Mesothelial cell of epicardium (in vitro differentiated cells): ENCODE results near the gene TSPAN2. TPM values are rescaled to one million over a fixed set of nuclear protein-coding genes. Genes with fewer than 3 reads are reported as not detected.

ENCODE experiments used
- DNase-seq, 2 experiments: peaks; one replicate each; pipeline ENCODE4 v3.0.0; 2021; ENCODE audit warnings: low spot score in 2 of 2; ENCODE audit not compliant: unreplicated experiment in 2 of 2
- H3K27ac Mint-ChIP-seq: 2 replicates; pipeline ENCODE4 v1.8.0; 2021; ENCODE audit warnings: mixed read lengths
- H3K27me3 Mint-ChIP-seq: 2 replicates; pipeline ENCODE4 v1.8.0; 2021; ENCODE audit warnings: low read depth, mixed read lengths
- H3K36me3 Mint-ChIP-seq: 2 replicates; pipeline ENCODE4 v1.8.0; 2021; ENCODE audit warnings: mixed read lengths
- H3K4me1 Mint-ChIP-seq: 2 replicates; pipeline ENCODE4 v1.8.0; 2021; ENCODE audit warnings: mixed read lengths
- H3K4me3 Mint-ChIP-seq: 2 replicates; pipeline ENCODE4 v1.8.0; 2021; ENCODE audit warnings: mild to moderate bottlenecking, moderate library complexity, mixed read lengths
- H3K9me3 Mint-ChIP-seq: 2 replicates; pipeline ENCODE4 v1.8.0; 2021; ENCODE audit warnings: mixed read lengths
- total RNA-seq: library from RNA; stranded (reverse); gene quantifications from 3 replicates; pipeline ENCODE4 v1.2.1, GENCODE V29; 2021
- TF ChIP-seq, protein P1 (sequence below): fragments of 200-600 bp; sonication (generic); IDR thresholded peaks from one replicate; pipeline ENCODE4 v1.5.0; 2021; ENCODE audit warnings: antibody characterized with exemption; ENCODE audit not compliant: unreplicated experiment

The TSPAN2 gene
- total RNA-seq, 1 donor from 2014 or later, result 12.1 TPM

DNA sequence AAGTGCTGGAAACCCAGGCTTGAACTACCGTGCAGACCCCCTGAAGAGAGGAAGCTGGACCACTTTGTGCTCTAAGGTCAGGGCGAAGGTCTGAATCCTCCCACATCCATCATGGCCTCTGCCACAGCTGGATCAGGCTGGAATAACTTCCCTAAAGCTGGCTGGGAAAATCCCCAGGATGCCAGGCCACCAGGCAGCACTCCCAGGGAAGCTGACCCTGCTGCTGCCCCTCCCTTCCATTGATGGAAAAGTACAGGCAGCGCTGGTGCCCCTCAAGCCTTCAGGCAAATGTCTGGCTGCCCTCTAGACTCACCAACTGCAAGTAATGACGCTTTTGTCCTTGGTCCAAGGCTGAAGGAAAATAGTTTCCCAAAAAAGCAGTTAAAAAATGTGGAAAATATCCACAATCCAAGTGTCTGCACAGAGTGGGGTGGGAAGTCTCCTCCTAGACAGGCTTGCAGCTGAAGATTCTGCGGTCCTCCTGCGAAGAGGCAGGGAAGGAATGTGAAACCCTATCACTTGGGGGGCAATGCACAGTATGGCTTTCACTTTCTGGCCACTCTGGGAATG, 39.9 kb upstream of the TSPAN2 start:
- TF ChIP-seq, protein P1, sequence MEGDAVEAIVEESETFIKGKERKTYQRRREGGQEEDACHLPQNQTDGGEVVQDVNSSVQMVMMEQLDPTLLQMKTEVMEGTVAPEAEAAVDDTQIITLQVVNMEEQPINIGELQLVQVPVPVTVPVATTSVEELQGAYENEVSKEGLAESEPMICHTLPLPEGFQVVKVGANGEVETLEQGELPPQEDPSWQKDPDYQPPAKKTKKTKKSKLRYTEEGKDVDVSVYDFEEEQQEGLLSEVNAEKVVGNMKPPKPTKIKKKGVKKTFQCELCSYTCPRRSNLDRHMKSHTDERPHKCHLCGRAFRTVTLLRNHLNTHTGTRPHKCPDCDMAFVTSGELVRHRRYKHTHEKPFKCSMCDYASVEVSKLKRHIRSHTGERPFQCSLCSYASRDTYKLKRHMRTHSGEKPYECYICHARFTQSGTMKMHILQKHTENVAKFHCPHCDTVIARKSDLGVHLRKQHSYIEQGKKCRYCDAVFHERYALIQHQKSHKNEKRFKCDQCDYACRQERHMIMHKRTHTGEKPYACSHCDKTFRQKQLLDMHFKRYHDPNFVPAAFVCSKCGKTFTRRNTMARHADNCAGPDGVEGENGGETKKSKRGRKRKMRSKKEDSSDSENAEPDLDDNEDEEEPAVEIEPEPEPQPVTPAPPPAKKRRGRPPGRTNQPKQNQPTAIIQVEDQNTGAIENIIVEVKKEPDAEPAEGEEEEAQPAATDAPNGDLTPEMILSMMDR, result no peak
- H3K36me3 Mint-ChIP-seq, result no peaks in the 10 kb centered on the region
- peaks cover 13% of the 10 kb centered on the region for H3K9me3 Mint-ChIP-seq
- DNase-seq, result no peak
- peaks cover 6% of the 10 kb centered on the region for H3K4me1 Mint-ChIP-seq
- H3K4me3 Mint-ChIP-seq, result no peak overlapping the region
- H3K27me3 Mint-ChIP-seq, result no peaks in the 10 kb centered on the region
- no peak overlapping the region for H3K27ac Mint-ChIP-seq

DNA sequence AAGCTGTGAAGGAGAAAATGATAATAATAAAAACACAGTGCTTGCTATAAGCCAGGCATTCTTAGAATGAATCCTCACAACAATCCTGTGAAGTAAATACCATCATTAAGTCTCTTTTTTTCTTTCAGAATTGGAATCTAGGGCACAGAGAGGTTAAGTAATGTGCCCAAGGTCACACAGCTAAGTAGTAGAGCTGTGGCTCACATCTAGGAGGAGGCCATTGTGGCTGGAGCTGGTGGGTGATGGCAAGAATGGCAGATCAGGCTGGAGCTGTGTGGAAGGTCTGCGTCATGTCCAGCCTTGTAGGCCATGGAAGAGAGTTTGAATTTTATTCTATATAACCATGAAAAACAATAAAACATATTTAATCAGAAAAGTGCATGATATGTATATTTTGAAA, 38.2 kb upstream of the TSPAN2 start:
- Mint-ChIP-seq H3K9me3 (peaks cover 25% of the 10 kb centered on the region), H3K36me3 (peaks cover 2% of the 10 kb centered on the region), H3K27ac (no peak overlapping the region), H3K27me3 (no peaks in the 10 kb centered on the region), H3K4me1 (no peaks in the 10 kb centered on the region), H3K4me3 (no peak overlapping the region)
- TF ChIP-seq, protein P1, result no peak
- DNase-seq, result no peak

DNA sequence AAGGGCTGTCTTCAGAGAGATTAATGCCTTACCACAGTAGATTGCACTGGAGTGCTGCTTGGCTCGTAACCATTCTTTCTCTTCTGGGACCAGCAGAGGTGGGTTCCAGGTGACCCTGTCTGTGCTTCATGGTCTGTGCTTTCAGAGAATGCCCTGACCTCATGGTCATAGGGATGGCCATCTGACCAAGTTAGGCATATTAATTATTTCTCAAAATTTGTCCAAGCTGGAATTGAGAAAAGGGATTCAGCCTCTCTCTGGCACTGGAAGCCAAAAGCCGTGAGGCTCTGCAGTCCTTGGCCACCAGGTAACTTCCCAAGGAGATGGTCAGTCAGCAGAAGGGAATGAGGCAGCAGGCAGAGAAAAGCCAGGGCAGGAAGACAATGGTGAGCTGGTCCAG, 37.2 kb upstream of the TSPAN2 start:
- Mint-ChIP-seq H3K27me3 (no peaks in the 10 kb centered on the region), H3K4me1 (no peaks in the 10 kb centered on the region), H3K36me3 (peaks cover 4% of the 10 kb centered on the region), H3K4me3 (no peak overlapping the region), H3K27ac (no peak overlapping the region), H3K9me3 (peaks cover 32% of the 10 kb centered on the region)
- TF ChIP-seq, protein P1, result no peak
- DNase-seq, result no peak

DNA sequence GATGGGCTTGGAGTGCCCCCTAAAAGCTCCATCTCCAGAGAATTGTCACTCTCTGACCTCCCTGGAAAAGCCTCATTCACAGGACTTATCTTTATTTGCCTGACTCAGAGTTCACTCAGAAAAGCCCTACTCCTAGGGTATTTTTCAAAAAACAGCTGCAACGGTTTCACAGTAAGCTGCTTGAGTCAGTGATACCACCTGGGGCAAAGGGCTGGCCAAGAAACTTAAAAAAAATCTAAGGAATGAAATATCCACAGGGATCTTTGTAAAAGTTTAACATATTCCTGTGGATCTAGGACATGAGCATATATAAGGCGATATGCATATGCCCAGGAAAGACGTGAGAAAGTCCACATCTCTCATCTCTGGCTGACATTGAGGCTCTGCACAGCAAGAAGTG, 33.8 kb upstream of the TSPAN2 start:
- TF ChIP-seq, protein P1, result no peak
- no peak for DNase-seq
- H3K4me1 Mint-ChIP-seq, result no peaks in the 10 kb centered on the region
- no peaks in the 10 kb centered on the region for H3K27me3 Mint-ChIP-seq
- no peak overlapping the region for H3K4me3 Mint-ChIP-seq
- peaks cover 4% of the 10 kb centered on the region for H3K36me3 Mint-ChIP-seq
- H3K27ac Mint-ChIP-seq, result no peak overlapping the region
- peaks cover 48% of the 10 kb centered on the region for H3K9me3 Mint-ChIP-seq

DNA sequence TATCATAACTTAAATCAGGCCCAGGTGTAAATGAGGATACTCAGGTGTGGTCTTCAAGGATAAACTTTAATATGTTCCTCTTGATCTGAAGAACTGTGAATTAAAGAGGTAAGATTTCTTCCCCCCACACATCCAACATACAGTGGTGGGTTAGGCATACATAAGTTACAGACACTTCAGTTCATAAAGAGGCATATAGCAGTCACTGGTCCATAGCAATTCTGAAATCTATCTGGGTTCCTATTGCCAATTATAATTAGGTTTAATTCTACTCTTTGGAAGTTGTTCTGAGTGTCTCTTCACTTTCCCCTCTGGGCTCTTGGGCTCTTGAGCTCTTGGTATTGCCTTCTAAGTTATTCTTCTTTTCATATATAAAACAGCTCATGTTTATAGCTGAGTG, 32.5 kb upstream of the TSPAN2 start:
- Mint-ChIP-seq H3K36me3 (peaks cover 4% of the 10 kb centered on the region), H3K4me1 (peaks cover 12% of the 10 kb centered on the region), H3K27ac (no peak overlapping the region), H3K27me3 (no peaks in the 10 kb centered on the region), H3K4me3 (no peak overlapping the region), H3K9me3 (peaks cover 51% of the 10 kb centered on the region)
- TF ChIP-seq, protein P1, result no peak
- no peak for DNase-seq

DNA sequence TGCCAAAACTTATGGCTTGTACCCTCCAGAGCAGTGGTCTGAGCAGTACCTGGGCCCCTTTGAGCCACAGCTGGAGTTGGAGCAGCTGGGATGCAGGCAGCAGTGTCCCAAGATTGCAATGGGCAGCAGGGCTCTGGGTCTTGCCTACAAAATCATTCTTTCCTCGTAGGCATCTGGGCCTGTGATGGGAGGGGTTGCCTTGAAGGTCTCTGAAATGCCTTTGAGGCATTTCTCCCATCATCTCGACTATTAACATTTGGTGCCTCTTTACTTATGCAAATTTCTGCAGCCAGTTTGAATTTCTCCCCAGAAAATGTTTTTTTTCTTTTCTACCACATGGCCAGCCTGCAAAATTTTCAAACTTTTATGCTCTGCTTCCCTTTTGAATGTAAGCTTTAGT, 31.0 kb upstream of the TSPAN2 start:
- Mint-ChIP-seq H3K36me3 (peaks cover 4% of the 10 kb centered on the region), H3K9me3 (peaks cover 45% of the 10 kb centered on the region), H3K4me1 (peaks cover 21% of the 10 kb centered on the region), H3K4me3 (no peak overlapping the region), H3K27ac (no peak overlapping the region), H3K27me3 (no peaks in the 10 kb centered on the region)
- no peak for DNase-seq
- TF ChIP-seq, protein P1, result no peak
